ENCODE data around the gene ZNF507.
A peak's percentile ranks its signal among the peaks of the same experiment; 100 is the strongest.

Gene ZNF507

DNA sequence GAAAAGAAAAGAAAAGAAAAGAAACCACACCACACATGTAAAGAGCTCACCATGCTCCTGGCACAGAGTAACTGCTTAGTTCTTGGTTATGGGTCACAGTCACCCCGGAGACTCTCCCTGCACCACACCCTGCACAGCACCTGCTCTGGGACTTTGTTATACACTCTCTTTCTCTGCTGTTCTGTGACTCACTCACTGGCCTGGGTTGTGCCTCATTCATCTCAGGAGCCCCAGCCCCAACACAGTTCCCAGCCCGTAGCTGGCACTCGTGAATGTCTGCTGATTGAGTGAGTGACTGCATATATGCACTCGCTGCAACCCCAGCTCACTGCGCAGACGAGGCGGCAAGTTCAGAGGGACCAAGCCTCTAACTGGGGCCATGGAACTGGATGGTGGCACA is 22.9 kb upstream of the ZNF507 start:
- no peak overlapping the region for H2AFZ ChIP-seq (ENCODE audit: low read depth, low read length)
- peaks cover 12% of the 10 kb centered on the region for H3K4me1 ChIP-seq (ENCODE audit: insufficient read depth, low read length)
- H3K9me3 ChIP-seq (ENCODE audit: low read length), result no peaks in the 10 kb centered on the region
- no peak overlapping the region for H3K4me3 ChIP-seq (ENCODE audit: low read length)
- no peaks in the 10 kb centered on the region for H3K36me3 ChIP-seq (ENCODE audit: insufficient read depth, low read length)
- no peaks in the 10 kb centered on the region for H3K27me3 ChIP-seq (ENCODE audit: insufficient read depth, low read length)

DNA sequence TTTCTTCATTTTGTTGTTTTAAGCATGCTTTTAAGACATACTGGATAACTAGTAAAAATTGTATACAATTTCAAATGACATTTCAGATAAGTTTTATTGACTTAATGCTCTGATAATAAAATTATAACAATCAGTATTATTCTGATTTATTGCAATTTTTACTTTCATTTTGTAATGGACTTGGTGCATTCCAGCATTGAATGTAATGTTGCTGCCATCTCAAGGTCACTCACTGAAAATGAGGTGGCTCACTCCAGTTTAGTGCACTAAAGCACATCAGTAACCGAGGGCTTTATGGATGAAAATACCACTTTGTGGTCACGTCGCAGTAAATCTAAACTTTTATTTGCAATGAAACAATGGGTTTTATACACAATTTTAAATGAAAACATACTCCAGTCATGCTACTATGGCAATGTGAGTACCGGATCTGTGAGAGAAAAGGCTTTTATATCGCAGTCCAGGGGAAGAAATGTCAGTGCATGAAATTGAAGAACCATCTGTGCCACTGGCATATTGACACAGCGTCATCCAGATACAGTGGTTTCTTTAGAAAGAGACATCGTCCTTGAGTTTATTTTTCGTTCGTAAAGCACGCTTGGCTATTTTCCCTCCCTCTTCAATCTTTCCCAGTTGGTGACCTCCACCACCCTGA is 20.7 kb upstream of the ZNF507 start:
- H3K27me3 ChIP-seq (ENCODE audit: insufficient read depth, low read length), result peaks cover 2% of the 10 kb centered on the region
- H2AFZ ChIP-seq (ENCODE audit: low read depth, low read length), result no peak overlapping the region
- no peaks in the 10 kb centered on the region for H3K9me3 ChIP-seq (ENCODE audit: low read length)
- peaks cover under 1% of the 10 kb centered on the region for H3K4me1 ChIP-seq (ENCODE audit: insufficient read depth, low read length)
- H3K36me3 ChIP-seq (ENCODE audit: insufficient read depth, low read length), result no peaks in the 10 kb centered on the region
- no peak overlapping the region for H3K4me3 ChIP-seq (ENCODE audit: low read length)

DNA sequence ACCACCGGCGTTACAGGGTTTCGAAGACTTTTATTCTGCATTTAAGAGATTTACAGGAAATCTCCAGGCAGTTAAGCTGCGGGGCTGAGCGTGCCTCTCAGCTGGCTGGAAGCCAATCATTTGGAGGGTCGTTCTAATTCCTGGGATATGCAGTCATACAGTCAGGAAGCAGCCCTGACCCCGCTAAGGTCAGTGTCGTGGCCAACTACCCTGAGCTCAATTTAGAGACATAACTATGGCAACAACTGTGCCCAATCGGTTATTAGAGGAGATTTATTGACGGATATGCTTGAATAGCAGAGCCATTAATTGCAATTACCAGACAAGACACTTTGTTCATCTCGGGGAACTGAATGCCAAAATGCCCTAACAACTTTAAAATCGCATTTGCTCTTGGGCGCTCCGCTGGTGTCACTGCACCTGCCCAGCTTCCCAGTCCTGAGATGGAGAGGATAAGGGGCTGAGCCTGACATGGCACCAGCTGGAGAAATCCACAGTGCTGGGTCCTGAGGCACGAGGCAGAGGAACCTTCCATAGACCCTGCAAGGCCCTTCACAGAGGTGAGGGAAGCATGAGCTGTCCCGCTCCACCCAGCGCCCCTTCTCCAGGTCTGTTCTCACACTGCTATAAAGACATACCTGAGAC is 15.1 kb upstream of the ZNF507 start:
- Histone ChIP-seq H2AFZ (ENCODE audit: low read depth, low read length) (no peak overlapping the region), H3K36me3 (ENCODE audit: insufficient read depth, low read length) (no peaks in the 10 kb centered on the region), H3K27me3 (ENCODE audit: insufficient read depth, low read length) (peaks cover 2% of the 10 kb centered on the region), H3K4me1 (ENCODE audit: insufficient read depth, low read length) (no peaks in the 10 kb centered on the region), H3K9me3 (ENCODE audit: low read length) (no peaks in the 10 kb centered on the region), H3K4me3 (ENCODE audit: low read length) (no peak overlapping the region)

DNA sequence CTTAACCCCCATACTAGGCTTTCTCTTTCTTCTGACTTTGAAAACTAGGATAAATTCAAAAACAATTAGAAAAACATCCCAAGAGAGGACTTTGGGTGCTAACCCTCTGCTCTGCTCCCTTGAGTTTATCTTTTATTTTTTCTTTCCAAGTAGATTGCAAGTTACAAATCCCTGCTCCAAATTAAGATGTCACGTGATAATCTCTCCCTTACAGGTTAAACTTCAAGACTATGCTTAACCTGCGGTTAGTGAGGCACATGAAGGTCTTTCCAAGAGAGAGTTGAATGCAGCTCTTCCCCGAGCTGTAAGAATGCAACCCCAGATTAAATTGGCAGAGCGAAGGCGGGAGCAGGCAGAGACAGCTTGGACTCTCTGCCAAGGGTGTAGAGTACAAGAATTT is 12.2 kb upstream of the ZNF507 start:
- Histone ChIP-seq H3K9me3 (ENCODE audit: low read length) (no peaks in the 10 kb centered on the region), H3K4me3 (ENCODE audit: low read length) (no peak overlapping the region), H2AFZ (ENCODE audit: low read depth, low read length) (no peak overlapping the region), H3K4me1 (ENCODE audit: insufficient read depth, low read length) (no peaks in the 10 kb centered on the region), H3K36me3 (ENCODE audit: insufficient read depth, low read length) (no peaks in the 10 kb centered on the region), H3K27me3 (ENCODE audit: insufficient read depth, low read length) (peaks cover 2% of the 10 kb centered on the region)

DNA sequence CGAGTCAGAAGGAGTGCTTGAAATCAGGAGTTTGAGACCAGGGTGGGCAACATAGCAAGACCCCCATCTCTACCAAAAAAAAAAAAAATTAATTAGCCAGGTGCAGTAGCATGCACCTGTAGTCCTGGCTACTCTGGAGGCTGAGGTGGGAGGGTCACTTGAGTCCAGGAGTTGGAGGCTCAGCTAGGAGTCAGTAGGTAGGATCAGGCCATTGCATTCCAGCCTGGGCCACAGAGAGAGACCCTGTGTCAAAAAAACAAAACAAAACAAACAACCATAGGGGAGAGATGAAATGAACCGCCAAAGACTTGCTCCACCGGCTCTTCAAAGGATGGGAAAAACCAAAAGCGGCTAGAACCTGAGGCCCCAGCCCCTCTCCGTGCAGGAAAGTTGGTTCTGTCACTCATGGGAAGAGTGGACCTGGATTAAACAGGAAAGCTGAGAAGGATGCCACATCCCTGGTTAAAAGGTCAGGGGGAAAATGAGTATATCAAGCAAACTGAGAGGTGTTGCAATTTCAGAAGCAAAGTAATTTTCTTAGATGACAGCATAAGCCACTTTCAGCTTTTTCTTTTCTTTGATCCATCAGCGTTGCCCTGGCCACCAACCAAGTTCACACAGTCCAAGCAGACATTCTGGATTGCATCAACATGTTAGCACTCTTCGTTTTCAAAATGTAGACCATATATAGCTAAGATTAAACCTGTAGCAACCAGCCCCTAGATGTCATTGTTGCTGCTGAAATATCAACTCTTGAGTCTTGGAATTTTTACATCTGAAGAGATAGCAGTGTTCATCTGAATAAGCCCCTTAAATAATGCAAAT is 8.9 kb upstream of the ZNF507 start:
- Histone ChIP-seq H3K36me3 (ENCODE audit: insufficient read depth, low read length) (no peaks in the 10 kb centered on the region), H3K4me3 (ENCODE audit: low read length) (no peak overlapping the region), H3K4me1 (ENCODE audit: insufficient read depth, low read length) (no peaks in the 10 kb centered on the region), H3K27me3 (ENCODE audit: insufficient read depth, low read length) (no peaks in the 10 kb centered on the region), H3K9me3 (ENCODE audit: low read length) (no peaks in the 10 kb centered on the region), H2AFZ (ENCODE audit: low read depth, low read length) (no peak overlapping the region)

DNA sequence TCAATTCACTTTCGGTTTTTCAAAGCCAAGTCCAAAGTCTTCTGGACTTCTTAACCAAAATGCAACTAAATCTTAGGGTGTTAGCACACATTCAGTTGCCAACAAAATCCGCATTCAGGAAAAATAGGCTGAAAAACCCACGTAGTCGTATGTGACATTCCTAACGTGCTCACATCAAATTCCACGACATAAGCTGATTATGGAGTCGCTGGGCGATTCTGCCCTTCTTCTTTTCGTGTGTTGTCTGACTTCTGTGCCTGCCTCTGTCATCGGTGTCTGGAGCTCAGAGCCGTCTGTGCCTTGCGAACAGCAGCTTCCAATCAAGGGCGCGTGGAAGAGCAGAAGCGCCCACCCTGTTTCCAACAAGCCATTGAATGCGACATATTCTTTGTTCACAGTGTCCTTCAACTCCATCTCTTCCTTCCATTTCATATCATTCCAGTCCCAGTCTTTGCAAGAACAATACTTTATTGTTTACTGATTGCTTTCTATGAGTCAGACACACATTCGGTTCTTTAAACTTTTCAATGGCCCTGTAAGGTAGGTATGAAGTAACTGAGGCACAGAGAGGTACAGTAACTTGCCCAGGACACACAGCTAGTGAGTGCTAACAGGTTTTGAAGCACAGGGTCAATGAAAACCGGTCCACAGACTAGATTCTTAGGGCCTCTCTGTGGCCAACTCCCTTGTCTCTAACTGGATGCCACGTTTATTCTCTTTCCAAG is 8.2 kb upstream of the ZNF507 start:
- Histone ChIP-seq H3K36me3 (ENCODE audit: insufficient read depth, low read length) (no peaks in the 10 kb centered on the region), H3K27me3 (ENCODE audit: insufficient read depth, low read length) (no peaks in the 10 kb centered on the region), H3K4me3 (ENCODE audit: low read length) (no peak overlapping the region), H3K4me1 (ENCODE audit: insufficient read depth, low read length) (no peaks in the 10 kb centered on the region), H3K9me3 (ENCODE audit: low read length) (no peaks in the 10 kb centered on the region), H2AFZ (ENCODE audit: low read depth, low read length) (no peak overlapping the region)

DNA sequence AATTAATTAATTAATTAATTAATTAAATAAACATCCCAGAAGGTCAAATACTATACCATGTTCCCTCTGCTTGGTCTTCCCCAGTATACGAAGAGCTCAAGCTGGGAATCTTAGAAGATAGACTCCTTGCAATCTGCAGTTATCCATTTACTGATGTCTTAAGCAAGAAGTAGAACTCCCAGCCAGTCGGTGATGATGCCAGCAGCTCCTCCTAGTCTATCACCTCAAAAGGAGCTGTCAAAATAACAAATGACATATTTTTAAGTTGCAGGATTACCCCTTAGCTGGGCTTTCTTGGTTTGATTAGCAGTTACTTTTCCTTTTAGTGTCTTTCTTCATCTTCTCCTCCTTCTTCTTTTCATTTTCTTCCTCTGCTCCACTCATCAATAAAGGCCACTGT is 6.0 kb upstream of the ZNF507 start:
- no peaks in the 10 kb centered on the region for H3K4me1 ChIP-seq (ENCODE audit: insufficient read depth, low read length)
- H3K36me3 ChIP-seq (ENCODE audit: insufficient read depth, low read length), result no peaks in the 10 kb centered on the region
- no peak overlapping the region for H2AFZ ChIP-seq (ENCODE audit: low read depth, low read length)
- no peaks in the 10 kb centered on the region for H3K9me3 ChIP-seq (ENCODE audit: low read length)
- H3K4me3 ChIP-seq (ENCODE audit: low read length), result no peak overlapping the region
- H3K27me3 ChIP-seq (ENCODE audit: insufficient read depth, low read length), result no peaks in the 10 kb centered on the region

DNA sequence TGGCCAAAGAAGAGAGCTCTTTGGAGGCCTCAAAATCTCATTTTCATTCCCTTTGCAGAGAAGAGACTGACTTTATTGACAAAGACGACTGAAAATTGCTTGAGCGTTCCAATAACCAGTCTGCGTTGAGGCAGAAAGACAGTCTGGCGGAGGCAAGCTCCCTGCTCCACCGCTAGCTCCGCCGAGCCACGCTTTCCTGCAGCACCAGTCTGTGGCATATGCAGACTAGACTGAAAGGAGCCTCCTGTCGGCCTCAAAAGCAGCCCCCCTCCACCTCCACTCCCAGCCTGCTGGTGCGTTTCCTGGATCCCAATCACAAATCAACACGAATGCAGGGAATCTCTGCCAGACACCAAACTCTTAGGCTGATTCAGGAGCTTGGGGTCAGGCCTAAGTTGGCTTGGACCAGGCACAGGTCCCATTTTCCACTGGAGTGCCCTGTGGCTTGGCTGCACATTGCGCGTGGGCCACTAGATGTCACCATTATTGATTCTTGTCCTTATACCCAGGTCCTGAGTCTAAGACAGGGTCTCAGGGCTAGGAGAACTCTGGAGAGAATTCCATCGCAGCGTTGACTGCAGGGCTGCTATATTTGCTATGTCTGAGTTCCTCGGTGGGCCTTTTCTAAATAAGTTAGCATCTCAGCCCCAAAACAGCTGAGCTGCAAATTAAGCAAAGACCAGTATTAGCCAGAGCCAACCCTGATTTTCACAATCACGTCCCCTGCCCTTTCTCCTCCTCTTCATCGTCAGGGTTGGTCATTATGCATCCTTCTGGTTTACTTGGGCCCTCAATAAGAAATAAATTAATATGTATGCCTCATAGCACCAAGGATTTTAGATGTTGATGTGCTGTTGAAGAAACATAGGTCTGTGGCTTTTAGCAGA is 5.2 kb upstream of the ZNF507 start:
- H3K4me1 ChIP-seq (ENCODE audit: insufficient read depth, low read length), result no peaks in the 10 kb centered on the region
- H3K27me3 ChIP-seq (ENCODE audit: insufficient read depth, low read length), result no peaks in the 10 kb centered on the region
- H3K9me3 ChIP-seq (ENCODE audit: low read length), result peaks cover 2% of the 10 kb centered on the region
- H3K36me3 ChIP-seq (ENCODE audit: insufficient read depth, low read length), result no peaks in the 10 kb centered on the region
- H3K4me3 ChIP-seq (ENCODE audit: low read length), result no peak overlapping the region
- no peak overlapping the region for H2AFZ ChIP-seq (ENCODE audit: low read depth, low read length)

DNA sequence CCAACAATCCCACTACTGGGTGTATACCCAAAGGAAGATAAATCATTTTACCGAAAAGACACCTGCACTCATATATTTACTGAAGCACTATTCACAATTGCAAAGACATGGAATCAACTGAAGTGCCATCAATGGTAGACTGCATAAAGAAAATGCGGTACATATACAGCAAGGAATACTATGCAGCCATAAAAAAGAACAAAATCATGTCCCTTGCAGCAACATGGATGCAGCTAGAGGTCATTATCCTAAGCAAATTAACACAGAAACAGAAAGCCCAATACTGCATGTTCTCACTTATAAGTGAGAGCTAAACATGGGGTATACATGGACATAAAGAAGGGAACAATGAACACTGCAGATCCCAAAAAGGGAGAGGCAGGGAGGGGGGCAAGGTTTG is 2.7 kb upstream of the ZNF507 start:
- Histone ChIP-seq H3K9me3 (ENCODE audit: low read length) (peaks cover 2% of the 10 kb centered on the region), H3K4me1 (ENCODE audit: insufficient read depth, low read length) (peaks cover 11% of the 10 kb centered on the region), H3K36me3 (ENCODE audit: insufficient read depth, low read length) (no peaks in the 10 kb centered on the region), H3K4me3 (ENCODE audit: low read length) (no peak overlapping the region), H3K27me3 (ENCODE audit: insufficient read depth, low read length) (no peaks in the 10 kb centered on the region), H2AFZ (ENCODE audit: low read depth, low read length) (no peak overlapping the region)

DNA sequence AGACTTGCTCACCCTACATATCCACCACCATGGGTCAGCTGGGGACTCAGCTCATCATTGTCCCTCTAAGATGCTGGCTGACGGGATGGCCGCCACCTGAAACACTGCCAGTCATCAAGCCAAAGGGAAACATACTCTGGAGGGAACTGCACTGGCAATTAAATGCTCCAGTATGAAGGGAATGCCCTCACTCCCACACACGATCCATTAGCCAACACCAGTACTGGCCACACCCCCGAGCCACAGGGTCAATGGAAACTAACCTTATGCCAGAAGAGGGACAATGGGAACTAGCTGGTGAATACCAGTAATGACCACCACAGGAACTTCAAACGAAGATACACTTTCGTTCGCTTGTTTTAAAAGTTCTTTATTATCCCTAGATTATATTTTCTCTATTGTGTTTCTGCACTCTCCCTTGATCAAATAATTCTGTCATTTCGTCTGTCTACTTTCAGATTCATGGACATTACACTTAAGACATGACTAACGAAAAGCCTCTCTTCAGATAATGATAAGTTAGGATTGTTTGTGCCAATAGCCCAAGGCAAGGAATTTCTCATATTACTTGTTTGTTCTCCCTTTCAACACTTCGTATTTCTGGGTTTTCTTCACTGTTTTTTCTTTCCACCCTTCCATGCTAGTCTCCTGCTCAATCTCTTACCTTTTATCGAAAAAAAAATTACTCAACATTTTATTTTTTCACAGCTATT is 1.7 kb upstream of the ZNF507 start:
- no peak overlapping the region for H2AFZ ChIP-seq (ENCODE audit: low read depth, low read length)
- H3K4me1 ChIP-seq (ENCODE audit: insufficient read depth, low read length), result peaks cover 11% of the 10 kb centered on the region
- peaks cover 2% of the 10 kb centered on the region for H3K9me3 ChIP-seq (ENCODE audit: low read length)
- H3K36me3 ChIP-seq (ENCODE audit: insufficient read depth, low read length), result peaks cover 9% of the 10 kb centered on the region
- H3K27me3 ChIP-seq (ENCODE audit: insufficient read depth, low read length), result no peaks in the 10 kb centered on the region
- H3K4me3 ChIP-seq (ENCODE audit: low read length), result no peak overlapping the region

DNA sequence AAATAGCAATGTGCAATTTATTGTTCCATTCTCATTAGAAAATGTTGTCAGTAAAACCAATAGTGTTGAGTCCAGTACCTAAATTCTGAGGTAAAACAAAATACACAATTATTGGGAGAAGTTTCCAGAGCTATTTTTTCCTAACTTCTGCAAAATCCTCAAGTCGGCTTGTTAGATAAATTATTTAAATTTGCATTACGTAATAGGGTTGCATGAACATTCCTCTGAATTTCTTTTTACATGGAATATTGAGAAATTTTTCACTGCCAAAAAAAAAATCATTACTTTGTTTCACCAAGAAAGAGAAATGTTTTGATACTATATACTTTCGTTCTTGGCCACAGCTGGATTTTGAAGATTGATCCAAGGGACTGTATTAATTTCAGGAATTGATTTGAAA is 1.5 kb downstream of the ZNF507 start:
- Histone ChIP-seq H3K27me3 (ENCODE audit: insufficient read depth, low read length) (no peaks in the 10 kb centered on the region), H3K9me3 (ENCODE audit: low read length) (peaks cover 2% of the 10 kb centered on the region), H3K4me1 (ENCODE audit: insufficient read depth, low read length) (peaks cover 11% of the 10 kb centered on the region), H2AFZ (ENCODE audit: low read depth, low read length) (no peak overlapping the region), H3K36me3 (ENCODE audit: insufficient read depth, low read length) (peaks cover 26% of the 10 kb centered on the region), H3K4me3 (ENCODE audit: low read length) (peak overlapping the region; percentile 92)

DNA sequence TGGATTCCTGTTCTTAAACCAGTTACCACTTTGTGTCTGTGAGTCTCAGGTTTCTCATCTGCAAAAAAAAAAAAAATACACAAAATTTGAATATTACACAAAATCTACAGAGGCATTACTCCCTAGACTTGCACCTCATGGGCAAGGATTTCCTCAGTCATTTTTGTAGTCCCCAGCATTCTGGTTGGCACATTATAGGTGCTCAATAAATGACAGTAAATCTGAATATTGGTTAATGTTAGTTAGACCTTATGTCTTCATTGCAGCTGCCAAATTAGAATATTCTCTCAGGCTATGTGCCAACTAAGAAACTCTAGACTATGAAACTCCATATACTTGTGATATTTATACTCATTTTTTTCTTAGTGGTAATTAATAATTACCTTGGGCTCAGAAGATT is 2.2 kb downstream of the ZNF507 start:
- Histone ChIP-seq H3K27me3 (ENCODE audit: insufficient read depth, low read length) (no peaks in the 10 kb centered on the region), H3K36me3 (ENCODE audit: insufficient read depth, low read length) (peaks cover 30% of the 10 kb centered on the region), H2AFZ (ENCODE audit: low read depth, low read length) (no peak overlapping the region), H3K4me1 (ENCODE audit: insufficient read depth, low read length) (peaks cover 11% of the 10 kb centered on the region), H3K4me3 (ENCODE audit: low read length) (no peak overlapping the region), H3K9me3 (ENCODE audit: low read length) (peaks cover 2% of the 10 kb centered on the region)

Data from neuron (in vitro differentiated cells).